Activated CD4-positive, CD25-positive, alpha-beta regulatory T cell treated with anti-CD3 and anti-CD28 coated beads, Interleukin-2, amount 50 U/mL, for 72 hours (primary cell): ENCODE data around the gene SLC39A11.

Source experiments
- DNase-seq: peaks from one replicate; pipeline ENCODE4 v3.0.0; 2021

SLC39A11 gene

DNA sequence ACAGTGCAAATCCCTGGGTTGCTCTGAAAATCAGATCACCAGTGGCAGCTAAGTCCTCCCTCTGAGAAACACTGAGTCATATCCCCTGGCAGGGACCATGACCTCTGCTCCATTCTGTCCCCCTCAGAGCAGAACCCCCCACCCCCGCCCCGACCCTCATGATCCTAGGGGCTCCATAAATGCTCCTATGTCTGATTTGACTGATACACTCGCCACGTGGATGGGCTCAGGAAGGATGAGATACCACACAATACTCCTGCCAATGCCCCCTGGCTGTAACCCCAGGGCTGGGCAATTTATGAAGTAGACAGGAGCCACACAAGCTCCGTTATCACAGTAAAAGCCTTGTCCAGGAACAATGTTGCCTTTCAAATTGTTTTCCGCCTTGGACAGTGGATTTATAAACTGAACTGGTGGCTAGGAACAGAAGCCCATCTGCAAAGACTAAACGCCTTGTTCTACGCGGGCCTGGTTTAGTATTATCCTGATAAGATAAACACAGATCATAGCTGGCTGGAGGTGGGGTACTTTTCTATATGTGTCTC, 394.8 kb downstream of the SLC39A11 start:
- DNase-seq = no peak

DNA sequence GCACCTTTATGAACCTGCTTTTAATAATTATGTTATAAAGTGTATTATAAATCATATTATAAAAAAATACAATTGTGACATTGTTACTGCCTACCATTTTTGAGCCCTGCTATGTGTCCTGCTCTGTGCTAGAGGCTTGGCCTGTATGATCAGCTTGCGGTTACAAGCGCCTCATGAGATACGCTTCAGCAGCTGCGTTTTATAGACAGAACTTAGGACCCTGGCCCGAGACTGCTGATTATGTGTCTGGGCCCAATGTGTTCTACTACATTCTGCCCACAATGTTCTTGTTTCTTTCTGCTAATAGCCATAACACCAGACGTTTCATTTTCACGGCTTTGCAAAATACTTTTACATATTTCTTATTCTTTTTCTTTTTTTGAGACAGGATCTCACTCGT, 395.8 kb downstream of the SLC39A11 start:
- DNase-seq = no peak

DNA sequence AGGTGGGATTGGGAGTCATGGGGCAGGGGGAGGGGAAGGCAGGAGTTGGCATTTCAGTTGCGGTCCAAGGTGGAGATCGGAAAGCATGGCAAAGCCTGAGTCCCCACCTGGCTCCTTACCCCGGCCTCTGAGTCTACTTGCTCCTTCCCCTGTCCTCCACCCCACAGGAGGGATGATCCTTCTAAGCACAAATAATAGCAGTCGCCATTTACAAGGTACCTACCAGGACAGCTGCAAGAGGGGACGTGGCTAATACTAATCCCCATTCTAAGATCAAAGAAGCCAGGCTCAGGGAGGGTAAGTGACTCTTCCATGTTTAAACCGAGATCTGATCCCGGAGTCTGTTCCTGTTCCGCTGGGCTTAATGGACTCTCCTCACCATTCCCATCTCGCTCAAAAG, 396.3 kb downstream of the SLC39A11 start:
- DNase-seq = no peak

DNA sequence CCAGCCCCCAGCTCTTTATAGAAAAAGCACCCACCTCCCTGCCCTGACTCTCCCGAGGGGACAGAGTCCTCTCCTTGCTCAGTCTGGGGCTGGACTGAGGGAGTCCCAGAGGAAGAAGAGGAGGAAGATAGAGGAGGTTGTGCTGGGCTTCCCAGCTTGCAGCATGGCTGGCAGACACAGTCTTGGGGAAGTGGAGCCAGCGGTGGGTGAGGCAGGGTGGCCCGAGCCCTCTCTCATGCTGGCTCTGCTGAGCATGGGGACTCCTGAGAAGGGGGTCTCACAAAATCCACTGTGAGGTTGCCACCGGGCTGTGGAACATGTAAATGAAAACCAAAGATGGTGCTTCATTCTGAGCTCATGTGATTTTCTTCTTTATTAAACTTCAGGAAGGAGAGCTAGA, 398.5 kb downstream of the SLC39A11 start:
- DNase-seq = no peak

DNA sequence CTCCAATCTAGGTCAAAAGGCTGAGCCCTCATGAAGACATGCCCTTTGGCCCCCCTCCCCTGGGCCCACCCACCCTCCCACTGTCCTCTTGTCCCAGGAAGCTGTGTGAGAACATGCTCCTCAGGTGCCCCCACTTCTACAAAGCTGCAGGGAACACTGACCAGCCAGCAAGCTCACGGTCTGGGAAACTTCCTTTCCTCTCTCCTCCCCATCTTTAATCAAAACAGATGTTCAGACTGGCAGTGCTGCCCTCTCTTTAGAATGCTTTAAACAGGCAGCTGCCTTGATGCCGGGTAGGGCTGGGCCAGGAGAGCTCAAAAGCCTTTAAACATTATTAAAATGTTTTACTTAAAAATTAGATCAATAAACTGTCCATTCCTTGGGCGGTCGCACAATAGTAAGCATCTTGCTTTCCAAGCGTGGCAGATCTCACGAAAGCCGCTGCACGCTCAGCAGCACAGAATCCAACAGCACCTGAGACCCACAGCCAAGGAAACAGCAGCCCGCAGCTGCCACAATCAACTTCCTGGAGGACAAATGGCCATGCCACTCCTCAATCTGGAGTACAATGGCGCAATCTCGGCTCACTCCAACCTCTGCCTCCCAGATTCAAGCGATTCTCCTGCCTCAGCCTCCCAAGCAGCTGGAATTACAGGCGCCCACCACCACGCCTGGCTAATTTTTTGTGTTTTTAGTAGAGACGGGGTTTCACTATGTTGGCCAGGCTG, 399.2 kb downstream of the SLC39A11 start:
- no peak for DNase-seq

DNA sequence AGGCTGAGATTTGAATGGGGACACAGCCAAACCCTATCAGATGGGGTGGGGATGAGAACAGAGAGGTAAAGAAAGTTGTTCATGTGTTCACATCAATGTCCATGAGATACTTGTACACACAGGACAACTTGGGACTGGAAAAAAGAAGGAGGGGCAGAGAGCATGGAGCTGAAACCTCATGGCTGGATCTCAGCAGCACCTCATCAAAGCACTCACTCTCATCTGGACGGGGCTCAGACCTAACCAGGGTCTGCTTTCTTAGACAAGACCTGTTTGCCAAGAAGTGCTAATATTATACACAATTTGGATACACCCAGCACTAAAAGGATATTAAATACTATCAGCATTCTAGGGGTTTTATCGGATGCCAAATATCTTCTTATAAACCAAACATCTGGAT, 399.8 kb downstream of the SLC39A11 start:
- DNase-seq = no peak

DNA sequence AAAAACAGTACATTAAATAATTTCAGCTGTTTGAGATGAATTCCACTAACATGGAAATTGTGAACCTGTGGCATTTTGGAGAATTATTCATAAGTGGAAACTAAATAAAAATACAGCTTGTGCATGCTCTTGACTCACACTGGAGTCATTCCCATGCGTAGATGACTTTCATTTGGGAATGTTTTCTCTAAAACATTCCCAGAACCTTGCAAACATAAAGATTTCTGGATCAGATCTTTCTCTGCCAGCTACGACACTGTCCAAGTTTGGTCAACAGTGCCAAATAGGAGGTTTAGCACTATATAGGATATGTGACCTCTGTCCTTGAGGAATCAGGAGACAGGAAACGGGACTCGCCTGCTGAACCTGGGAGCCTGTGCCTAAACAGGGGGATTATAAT, 400.9 kb downstream of the SLC39A11 start:
- no peak for DNase-seq

DNA sequence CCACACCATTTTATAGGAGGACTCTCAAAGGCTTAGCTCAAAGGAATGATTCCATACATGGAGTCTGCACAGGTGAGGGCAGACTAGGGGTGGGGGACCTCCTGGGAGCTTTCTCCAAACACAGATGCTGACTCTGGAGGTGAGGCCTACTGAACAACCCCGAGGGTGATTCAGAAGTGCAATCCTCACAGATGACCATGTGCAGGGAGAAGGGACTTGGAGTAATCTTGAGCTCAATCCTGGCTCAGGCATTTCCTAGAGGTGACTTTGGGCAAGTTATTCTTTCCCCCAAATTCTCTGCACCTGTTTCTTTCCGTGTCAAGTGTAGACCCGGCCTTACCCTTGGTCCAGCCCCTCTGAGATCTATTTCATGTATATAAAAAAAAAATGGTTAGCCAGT, 401.5 kb downstream of the SLC39A11 start:
- no peak for DNase-seq

DNA sequence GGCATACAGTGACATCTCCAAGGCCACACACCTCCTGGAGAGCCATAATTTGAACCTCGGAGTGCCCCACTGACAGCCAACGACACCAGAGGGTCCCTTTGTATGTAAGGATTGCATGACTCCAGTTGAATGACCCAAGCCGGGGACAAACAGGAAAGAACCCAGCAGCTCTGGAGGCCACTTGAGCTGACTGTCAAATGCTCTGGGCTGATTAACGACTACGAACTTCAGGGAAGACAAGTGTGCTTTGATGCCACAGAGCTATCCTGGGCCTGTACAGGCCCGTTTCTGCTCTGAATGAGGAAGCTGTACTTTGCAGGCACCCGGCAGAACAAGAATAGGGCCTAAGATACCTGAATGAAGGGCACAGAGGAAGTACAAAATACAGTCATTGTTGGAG, 404.6 kb downstream of the SLC39A11 start:
- no peak for DNase-seq

DNA sequence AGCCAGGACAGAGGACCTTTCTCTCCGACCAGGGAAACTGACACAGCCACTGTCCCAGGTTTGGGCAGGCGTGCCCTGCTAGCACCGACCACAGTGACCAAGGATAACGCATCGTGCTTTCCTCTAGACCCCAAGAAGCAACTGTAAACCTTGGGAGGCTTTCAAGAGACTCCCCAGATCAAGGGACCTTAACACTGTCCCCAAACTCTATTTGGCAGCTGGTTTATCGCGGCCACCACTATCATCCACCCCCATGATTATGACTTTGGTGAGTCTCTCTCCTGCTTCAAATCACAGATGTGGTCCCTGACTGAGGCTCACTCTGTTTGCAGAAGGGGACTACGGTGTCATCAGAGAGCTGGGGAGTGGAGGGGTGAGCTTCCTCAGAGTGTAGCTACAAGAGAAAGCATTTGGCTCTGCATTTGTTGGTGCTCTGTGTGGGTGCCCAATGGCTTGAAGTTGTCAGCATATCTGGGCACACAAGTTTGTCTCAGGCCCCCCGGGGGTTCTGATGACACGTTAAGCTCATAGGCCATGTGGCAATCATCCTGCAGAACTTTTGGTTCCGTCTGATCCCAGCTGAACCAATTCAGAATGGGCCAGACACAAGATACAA, 408.0 kb downstream of the SLC39A11 start:
- no peak for DNase-seq

DNA sequence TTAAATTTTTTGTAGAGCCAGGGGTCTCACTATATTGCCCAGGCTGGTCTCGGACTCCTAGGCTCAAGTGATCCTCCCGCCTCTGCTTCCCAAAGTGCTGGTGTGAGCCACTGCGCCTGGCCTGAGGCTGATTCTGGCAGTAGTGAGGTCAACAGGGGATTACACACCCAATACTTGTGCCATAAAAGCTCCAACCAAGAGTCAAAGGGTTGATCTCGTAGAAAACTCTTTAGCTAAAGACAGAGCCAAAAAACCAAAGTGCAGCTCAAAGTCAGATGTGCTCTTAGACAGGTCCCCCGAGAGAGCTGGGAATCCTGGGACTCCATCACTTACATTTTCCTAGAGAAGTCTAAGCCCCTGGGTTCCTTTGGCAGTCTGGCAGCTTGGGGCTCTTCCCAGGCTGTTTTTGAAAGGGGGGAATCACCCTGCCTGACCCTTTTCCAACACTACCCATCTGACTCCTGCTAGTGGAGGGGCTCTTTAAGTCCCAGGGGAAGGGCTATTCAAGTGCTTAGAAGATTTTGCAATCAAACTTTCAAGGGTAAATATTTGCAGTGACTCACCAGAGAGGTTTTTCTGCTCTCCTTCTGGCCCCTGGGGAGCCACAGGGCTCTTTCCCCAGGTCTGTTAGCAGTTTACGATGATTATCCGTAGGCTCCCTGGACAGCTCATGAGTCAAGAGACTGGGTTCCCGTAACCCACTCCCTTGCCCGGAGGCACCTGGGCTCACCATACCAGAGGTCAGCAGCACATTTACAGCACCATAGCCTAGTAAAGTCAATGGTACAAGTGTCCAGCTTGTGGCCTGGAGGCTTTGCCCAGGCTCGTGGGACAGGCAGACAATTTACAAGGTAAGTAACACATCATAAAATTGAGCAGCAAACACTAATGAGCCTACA, 408.7 kb downstream of the SLC39A11 start:
- no peak for DNase-seq

DNA sequence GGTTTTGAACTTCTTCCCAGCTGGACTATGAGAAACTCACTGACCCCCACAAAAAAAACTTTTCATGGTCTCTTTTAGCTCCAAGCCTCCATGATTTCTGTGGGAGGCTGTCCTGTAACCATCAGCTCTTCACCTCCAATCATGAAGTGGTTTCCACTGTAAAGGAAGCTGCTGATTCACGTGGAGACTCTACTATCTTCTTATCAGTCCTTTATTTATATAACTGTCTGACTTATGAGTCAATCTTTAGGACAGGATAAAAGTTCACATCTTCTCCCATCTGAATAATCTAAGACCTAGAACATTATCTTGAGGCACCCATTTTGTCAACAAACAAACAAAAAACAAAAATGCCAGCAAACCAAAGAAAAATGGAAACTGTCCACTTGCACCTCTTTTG, 409.9 kb downstream of the SLC39A11 start:
- no peak for DNase-seq

DNA sequence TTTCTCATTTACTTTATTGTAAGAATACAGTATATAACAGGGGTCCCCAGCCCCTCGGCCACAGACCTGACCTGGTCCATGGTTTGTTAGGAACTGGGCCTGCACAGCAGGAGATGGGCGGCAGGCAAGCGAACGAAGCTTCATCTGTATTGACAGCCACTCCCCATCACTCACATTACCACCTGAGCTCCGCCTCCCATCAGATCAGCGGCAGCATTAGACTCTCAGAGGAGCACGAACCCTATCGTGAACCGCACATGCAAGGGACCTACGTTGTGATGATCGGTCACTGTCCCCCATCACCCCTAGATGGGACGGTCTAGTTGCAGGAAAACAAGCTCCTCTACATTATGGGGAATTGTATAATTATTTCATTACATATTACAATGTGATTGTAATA, 410.6 kb downstream of the SLC39A11 start:
- no peak for DNase-seq

DNA sequence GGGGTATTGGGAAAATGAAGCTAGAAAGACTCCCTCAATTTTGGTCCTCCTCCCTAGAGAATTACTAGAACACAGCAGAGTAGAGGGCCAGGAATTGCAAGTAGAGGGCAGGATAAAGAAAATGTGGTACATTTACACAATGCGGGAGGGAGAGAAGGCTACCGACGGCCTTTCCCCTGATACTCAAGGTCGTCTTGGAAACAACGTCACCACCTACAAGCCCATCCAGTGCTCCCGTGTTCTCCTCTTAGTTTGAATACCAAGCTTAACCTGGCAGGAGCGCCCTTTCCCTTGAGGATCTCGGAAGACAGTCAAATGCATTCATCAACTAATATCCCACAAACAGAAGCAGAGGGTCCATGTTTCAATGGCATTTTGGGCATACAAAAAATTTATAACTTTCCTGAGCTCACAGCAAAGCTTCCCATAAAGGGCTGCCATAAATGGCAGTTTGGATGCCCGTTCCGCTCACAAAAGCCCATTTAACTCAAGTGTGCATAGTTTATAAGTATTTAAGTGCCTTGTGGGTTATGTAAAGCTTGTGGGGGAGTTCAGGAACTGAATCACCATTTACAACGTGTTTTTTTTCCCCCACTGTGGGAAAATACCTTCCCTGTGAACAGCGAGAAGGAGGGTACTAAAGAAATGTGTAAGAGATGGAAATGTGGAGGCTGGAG, 414.6 kb downstream of the SLC39A11 start:
- no peak for DNase-seq

DNA sequence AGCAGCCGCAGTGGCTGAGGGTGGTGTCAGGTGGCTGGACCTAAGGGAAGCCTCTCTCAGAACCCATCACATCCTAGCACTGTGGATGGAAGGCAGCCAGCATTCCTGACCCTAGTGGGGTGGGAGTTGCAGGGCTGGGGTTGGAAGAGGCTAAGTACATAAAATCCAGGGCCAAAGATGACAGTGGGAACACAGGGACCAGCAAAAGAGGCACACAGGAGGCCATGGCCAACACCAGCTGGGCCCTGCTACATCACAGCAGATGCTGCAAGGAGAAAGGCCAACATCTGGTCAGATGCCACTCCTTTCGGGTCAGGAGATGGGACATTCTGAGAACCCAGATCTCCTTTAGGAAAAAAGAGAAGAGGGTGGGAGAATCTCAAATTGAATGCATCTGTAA, 415.4 kb downstream of the SLC39A11 start:
- no peak for DNase-seq

DNA sequence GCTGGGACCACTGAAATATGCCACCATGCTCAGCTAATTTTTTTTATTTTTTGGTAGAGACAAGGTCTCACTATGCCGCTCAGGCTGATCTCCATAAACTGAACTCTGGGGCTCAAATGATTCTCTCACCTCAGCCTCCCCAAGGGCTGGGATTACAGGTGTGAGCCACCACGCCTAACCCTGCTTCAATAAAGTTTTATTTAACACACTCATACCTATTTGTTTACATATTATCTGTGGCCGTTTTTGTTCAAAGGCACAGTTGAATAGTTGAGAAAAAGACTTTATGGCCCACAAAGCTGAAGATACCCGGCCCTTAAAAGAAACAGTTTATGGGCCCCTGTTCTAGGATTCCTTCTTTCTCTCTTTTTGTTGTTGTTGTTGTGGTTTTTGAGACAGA, 419.8 kb downstream of the SLC39A11 start:
- DNase-seq = no peak

DNA sequence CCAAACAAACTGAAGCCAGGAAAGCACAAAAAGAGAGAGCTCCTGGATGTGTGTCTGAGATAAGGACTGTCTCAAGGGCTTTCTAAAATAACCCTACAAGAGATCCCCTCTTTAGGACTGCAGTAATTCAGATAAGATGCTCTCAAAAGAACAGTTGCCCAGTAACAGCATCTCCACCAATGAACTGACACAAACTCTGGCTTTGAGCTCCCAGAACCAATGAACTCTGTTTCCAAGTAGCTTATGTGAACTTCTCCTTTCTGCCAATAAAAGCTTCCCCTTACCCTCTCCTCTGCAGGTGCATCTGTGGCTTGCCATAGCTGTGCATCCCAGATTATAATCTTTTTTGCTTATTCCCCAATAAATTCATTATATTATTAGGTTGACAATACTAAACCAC, 421.5 kb downstream of the SLC39A11 start:
- no peak for DNase-seq

DNA sequence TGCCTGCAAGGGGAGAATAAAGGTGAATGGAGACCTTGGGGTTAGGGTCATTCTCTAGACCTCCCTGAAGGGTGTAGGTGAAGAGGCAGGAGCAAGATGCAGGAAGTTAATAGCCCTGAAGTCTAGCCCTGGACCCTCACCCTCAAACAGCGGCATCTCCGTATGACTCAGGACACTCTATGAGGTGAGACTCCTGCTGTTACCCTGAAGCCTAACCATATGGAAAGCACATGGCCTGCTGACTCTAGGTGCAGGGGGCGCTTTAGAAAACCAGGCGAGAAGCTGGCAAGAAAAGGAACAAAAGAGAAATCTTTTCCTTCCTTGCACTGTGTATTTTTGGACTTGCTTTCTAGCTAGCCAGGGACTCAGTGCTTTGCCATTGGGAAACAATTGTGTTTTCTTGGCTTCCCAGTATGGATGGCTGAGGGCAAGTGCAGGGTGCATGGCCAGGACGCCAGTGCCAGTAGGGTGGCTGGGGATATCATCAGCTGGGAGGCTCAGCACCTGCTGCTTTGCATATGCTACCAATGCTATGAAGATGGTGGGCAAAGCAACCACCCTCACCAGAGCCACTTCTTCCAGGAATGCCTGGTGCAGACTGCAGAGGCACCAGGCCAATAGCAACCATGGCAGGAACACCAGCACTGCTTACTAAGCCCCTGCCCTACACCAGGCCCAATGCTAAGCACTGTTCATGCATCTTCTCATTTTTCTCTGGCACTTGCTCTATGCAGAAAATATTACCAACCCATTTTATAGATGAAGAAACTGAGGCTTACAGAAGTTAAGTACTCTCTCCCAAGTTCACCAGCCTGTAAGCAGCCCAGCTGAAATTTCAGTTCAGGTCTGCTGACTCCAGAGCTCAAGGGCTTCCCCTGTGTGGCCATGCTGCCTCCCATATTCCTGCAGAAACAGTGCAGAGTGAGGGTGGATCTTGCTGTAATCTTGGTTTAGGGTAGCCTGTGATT, 425.1 kb downstream of the SLC39A11 start:
- no peak for DNase-seq

DNA sequence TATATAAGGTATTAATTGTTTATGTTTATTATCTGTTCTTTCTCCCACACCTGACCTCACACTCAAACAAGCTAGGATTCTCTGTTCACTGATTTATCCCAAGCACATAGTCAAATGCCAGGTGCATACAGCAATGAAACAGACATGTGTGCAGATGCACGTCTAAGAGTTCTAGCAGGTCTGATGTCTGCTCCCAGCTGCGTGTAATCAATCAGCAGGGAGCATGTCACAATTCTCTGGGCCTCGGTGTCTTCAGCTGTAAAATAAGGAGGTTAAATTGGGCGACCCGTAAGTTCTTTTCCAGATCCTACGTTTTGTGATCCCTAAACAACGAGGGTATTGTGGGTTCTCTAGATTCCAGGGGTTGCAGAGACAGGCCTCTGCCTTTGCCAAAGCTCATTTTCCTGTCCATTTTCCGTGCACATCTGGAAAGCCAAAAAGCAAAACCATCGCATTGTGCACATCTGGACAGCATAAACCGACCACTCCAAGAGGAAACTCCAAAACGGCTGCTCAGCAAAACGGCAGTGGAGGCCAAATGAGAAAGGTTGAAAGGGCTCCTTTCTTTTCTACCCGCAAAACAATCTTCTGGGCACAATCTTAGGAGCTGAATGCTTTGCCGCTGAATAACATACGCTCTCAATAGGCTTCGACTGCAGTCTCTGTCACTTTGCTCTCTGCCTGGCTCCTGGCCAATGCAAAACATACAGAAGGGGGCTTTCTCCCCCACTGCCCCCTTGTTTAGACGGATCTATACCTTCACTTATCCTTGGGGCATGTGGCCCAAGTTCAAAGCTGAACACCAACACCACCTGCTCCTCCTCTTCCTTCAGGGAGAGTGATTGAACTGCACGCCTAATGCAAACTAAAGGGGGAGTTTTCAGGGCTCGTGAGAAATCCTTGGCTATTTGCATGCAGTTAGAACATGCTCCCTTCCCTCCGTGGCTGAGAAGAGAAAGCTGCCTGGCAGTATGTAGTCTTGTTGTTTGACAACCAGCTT, 426.3 kb downstream of the SLC39A11 start:
- no peak for DNase-seq

DNA sequence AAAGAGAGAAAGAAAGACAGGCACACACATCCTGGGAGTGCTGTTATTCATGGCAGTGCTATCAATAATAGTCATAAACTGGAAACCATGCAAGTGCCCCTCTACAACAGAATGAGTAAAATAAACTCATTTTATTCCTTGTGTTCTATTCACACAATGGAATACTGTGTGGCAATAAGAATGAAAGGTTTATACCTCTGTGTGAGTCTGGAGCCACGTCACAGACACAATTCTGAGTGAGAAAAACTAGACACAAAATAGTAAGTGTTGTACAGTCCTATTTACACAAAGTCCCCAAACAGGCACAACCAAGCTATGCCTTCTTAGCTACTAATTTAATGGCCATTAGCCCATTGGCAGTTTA, 429.7 kb downstream of the SLC39A11 start:
- DNase-seq = no peak
